Transverse colon (tissue), 4 donors: ENCODE measurements around the gene APMAP. TPM values are rescaled to one million over a fixed set of nuclear protein-coding genes. Genes with fewer than 3 reads are reported as not detected.

Source experiments
- DNase-seq: peaks from one replicate; pipeline ENCODE4 v3.0.0-alpha.2; 2019
- H3K27ac ChIP-seq, 4 donors: fragments of 200-600 bp; sonication (generic); 2 replicates each; pipeline ENCODE4 v1.5.1; 2016 to 2018; ENCODE audit warnings: inconsistent platforms in 4 of 4
- H3K27me3 ChIP-seq: fragments of 200-600 bp; sonication (generic); 2 replicates; pipeline ENCODE4 v1.5.1; 2017; ENCODE audit warnings: inconsistent platforms
- H3K36me3 ChIP-seq, 4 donors: fragments of 200-600 bp; sonication (generic); 2 replicates each; pipeline ENCODE4 v1.5.1; 2017 to 2019; ENCODE audit warnings: inconsistent platforms in 4 of 4
- H3K4me1 ChIP-seq, 4 donors: fragments of 200-600 bp; sonication (generic); 2 replicates each; pipeline ENCODE4 v1.5.1; 2017 to 2020; ENCODE audit warnings: inconsistent platforms in 4 of 4
- H3K4me3 ChIP-seq, 4 donors: fragments of 200-600 bp; sonication (generic); 1 replicate in 1 of 4; 2 replicates in 3 of 4; pipeline versions ENCODE4 v1.5.1 to v1.6.1; 2017 to 2019; ENCODE audit warnings: inconsistent platforms in 4 of 4
- H3K9me3 ChIP-seq, 2 donors: fragments of 200-600 bp; sonication (generic); 2 replicates each; pipeline ENCODE4 v1.5.1; 2017 to 2019; ENCODE audit warnings: inconsistent platforms in 2 of 2
- EP300 ChIP-seq: sonication (generic); formaldehyde crosslinking; IDR thresholded peaks from one replicate; pipeline ENCODE4 v1.6.1; 2017; ENCODE audit warnings: antibody characterized with exemption, low read depth
- POLR2A ChIP-seq: fragments of 450-650 bp; IDR thresholded peaks from one replicate; pipeline ENCODE4 v1.6.1; 2016; ENCODE audit warnings: antibody characterized with exemption, mild to moderate bottlenecking, moderate library complexity
- POLR2AphosphoS5 ChIP-seq, 3 donors: sonication (generic); formaldehyde crosslinking; IDR thresholded peaks; one replicate each; pipeline ENCODE4 v1.6.1; 2016; ENCODE audit warnings: antibody characterized with exemption in 3 of 3
- WGBS, 2 donors: methylation state at CpG; one replicate each; pipeline ENCODE4 v1.1.5; 2018; ENCODE audit warnings: low coverage in 1 of 2; 5-methylcytosine and 5-hydroxymethylcytosine counted together
- in situ Hi-C, 4 donors: fragments of 200-750 bp; cut with MboI; loops; one replicate each; pipeline versions ENCODE4 v1.15.0 to v1.15.1; 2017; ENCODE audit warnings: low sequenced_read_pairs in 3 of 4, low pct_ligation_motif_present in 1 of 4, low pct_unique_long_range_greater_than_20kb in 1 of 4
- intact Hi-C: fragments of 100-400 bp; cut with DNase I; formaldehyde crosslinking; loops from one replicate; pipeline ENCODE4 v1.15.1; 2023; ENCODE audit warnings: low total_unique reads
- total RNA-seq, 4 donors: library from RNA; depleted of rRNA; stranded (reverse); fragments of >200 nt; gene quantifications; one replicate each; pipeline ENCODE4 v1.1.0, GENCODE V29; 2016
- TF ChIP-seq, protein P1 (sequence below), 5 experiments: fragments of 200-600 bp in 3 of 5; fragments of 450-650 bp in 2 of 5; sonication (generic) in 3 of 5; IDR thresholded peaks; 1 replicate in 2 of 5; 2 replicates in 3 of 5; pipeline ENCODE4 v1.5.1; 2016 to 2017; ENCODE audit warnings: antibody characterized with exemption in 5 of 5, inconsistent platforms in 3 of 5, mild to moderate bottlenecking in 2 of 5, moderate library complexity in 1 of 5

APMAP gene
- total RNA-seq, 4 donors from 2014 or later = 14.9 to 88.6 (median 50.2) TPM

DNA sequence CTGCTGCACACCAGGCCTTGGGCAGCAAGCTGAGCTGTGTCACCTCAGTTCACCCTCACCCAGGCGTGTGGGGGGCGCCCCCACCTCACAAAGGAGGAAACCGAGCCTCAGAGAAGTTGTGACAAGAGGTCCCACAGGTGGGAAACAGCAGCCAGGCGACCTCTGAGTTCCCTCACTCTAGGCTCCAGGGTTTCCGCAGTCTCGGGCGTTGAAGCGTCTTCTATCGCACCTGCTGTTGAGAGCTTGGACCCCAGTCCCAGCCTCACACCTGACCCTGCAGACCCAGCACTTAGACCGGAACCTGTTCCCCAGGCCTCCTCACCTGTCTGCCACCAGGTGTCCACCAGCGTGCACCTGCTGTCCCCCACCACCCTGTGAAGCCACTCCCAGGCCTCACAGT, 22.3 kb upstream of the APMAP start:
- H3K9me3 ChIP-seq = no peaks in the 10 kb centered on the region
- TF ChIP-seq POLR2AphosphoS5 (IDR thresholded peaks at IDR 0.05) = no peak
- TF ChIP-seq, protein P1, sequence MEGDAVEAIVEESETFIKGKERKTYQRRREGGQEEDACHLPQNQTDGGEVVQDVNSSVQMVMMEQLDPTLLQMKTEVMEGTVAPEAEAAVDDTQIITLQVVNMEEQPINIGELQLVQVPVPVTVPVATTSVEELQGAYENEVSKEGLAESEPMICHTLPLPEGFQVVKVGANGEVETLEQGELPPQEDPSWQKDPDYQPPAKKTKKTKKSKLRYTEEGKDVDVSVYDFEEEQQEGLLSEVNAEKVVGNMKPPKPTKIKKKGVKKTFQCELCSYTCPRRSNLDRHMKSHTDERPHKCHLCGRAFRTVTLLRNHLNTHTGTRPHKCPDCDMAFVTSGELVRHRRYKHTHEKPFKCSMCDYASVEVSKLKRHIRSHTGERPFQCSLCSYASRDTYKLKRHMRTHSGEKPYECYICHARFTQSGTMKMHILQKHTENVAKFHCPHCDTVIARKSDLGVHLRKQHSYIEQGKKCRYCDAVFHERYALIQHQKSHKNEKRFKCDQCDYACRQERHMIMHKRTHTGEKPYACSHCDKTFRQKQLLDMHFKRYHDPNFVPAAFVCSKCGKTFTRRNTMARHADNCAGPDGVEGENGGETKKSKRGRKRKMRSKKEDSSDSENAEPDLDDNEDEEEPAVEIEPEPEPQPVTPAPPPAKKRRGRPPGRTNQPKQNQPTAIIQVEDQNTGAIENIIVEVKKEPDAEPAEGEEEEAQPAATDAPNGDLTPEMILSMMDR (IDR thresholded peaks at IDR 0.05) = no peak
- TF ChIP-seq POLR2A = no peak
- TF ChIP-seq EP300 = no peak
- no peaks in the 10 kb centered on the region for H3K27me3 ChIP-seq
- H3K27ac ChIP-seq = no peak overlapping the region
- DNase-seq = peak; percentile 37
- WGBS, 2 donors = 87% methylated on average over 11 of the region's 11 CpGs; no CpG with 5 or more reads in 1 of the 2 donors
- in situ Hi-C loops (loop anchor here in 1 of 4 donors (25.0 kb wide), 1 partner anchor 147 kb away; no protein-coding TSS in a partner anchor), intact Hi-C loops (no loop called here)
- peaks cover 0 to 16% (median 1%) of the 10 kb centered on the region in 4 donors for H3K36me3 ChIP-seq
- H3K4me1 ChIP-seq = peaks cover 0 to 8% (median 4%) of the 10 kb centered on the region in 4 donors
- no peak overlapping the region for H3K4me3 ChIP-seq

DNA sequence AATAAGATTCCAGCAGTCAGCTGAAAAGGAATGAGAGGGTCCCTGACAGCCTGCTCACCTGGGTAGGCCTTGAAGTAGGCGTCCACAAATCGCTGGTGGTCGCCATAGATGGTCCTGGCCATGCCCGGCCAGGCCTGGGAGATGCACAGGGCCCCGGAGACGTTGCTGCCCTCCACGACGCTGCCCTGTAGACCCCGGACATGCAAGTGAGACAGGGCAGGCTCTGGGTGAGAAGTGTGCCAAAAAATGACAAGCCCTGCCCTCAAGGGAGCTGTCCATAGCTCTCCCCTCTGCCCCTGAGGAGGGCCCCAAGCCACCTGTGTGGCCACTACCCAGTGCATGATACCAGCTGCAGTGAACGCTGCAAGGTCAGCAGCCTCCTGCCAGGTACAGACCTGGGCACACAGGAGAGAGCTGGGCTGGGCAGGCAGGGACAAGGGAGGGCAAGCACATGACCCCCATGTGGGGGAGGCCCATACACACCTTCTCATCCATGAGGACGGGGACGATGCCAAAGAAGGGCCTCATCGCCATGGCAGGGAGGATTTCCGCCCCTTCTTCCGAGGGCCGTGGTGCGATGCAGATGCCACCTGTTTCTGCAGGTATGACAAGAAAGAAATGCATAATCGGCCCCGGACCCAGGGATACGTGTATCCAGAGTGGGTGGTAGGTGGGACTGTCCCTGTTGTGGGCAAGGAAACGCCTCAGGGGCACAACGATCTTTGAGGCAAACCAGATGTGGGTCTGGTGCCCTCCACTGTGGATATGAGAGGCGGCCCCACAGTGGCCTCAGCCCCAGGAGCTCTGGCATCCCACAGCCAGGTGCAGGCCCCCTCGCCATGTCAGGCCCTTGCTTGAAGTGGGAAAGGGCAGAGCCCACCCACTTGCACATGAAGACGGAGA, 21.2 kb upstream of the APMAP start:
- Histone ChIP-seq H3K4me1 (peaks cover 0 to 8% (median 6%) of the 10 kb centered on the region in 4 donors), H3K36me3 (peaks cover 0 to 16% (median 2%) of the 10 kb centered on the region in 4 donors), H3K4me3 (no peak overlapping the region), H3K27ac (no peak overlapping the region), H3K27me3 (no peaks in the 10 kb centered on the region), H3K9me3 (no peaks in the 10 kb centered on the region)
- WGBS, 2 donors = 93 to 94% methylated on average over 3 to 20 of the region's 25 CpGs
- TF ChIP-seq POLR2A (no peak), POLR2AphosphoS5 (IDR thresholded peaks at IDR 0.05) (no peak), EP300 (no peak)
- DNase-seq = no peak
- intact Hi-C loops = no loop called here
- in situ Hi-C loops = loop anchor here in 1 of 4 donors (25.0 kb wide), 1 partner anchor 149 kb away; no protein-coding TSS in a partner anchor

DNA sequence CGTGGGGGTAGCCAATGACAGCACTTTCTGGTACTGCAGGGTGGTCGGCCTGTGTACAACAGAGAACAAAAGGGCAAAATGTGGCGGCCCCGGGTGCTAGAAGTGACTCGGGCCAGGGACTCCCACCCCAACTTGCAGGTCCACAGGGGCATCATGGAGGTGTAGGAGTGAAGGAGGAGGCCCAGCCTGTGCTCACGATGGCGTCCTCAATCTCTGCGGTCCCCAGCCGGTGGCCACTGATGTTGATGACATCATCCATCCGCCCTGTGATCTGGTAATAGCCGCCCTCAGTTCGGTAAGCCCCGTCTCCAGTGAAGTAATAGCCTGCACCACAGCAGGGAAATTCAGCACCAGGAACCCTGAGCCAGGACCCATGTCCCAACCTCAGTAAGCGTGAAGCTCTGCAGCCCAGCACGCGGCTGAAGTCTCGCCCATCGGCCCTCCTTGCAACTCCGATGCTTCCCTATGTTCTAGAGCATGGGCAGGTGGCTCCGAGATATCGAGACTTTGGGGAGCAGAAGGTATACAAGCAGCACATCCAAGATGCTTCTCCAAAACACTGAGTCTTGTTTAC, 20.2 kb upstream of the APMAP start:
- DNase-seq = no peak

DNA sequence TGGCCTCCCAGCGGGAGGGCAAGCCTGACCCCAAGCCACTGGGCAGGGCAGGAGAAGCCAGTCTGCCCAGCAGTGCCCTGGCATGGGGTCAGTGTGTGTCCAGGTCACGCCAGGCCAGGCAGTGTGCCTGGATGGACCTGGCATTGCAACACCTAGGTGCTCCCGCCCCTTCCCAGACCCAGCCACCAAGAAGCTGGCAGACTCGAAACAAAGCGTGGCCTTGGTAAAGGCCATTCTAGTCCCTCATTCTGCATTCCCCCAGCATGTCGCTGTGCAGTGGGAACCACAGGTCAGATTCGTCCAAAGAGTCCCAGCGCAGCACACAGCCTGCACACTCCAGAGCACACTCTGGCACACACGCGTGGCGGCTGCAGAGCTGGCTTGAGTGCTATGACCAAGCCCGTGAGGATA, 19.3 kb upstream of the APMAP start:
- Histone ChIP-seq H3K27me3 (no peaks in the 10 kb centered on the region), H3K36me3 (peaks cover 0 to 16% (median 8%) of the 10 kb centered on the region in 4 donors), H3K4me3 (no peak overlapping the region), H3K9me3 (no peaks in the 10 kb centered on the region), H3K27ac (no peak overlapping the region), H3K4me1 (peaks cover 0 to 5% (median under 1%) of the 10 kb centered on the region in 4 donors)
- peak; percentile 1 for DNase-seq
- in situ Hi-C loops = loop anchor here in 1 of 4 donors (25.0 kb wide), 1 partner anchor 150 kb away; no protein-coding TSS in a partner anchor
- TF ChIP-seq, protein P1 (IDR thresholded peaks at IDR 0.05) = no peak
- no peak for TF ChIP-seq EP300
- TF ChIP-seq POLR2AphosphoS5 (IDR thresholded peaks at IDR 0.05) = no peak
- TF ChIP-seq POLR2A = no peak
- 94 to 100% methylated on average over 1 to 8 of the region's 12 CpGs for WGBS, 2 donors
- intact Hi-C loops = no loop called here

More for the DNA sequence above, 20.2 kb upstream of the APMAP start:
- no peaks in the 10 kb centered on the region for H3K27me3 ChIP-seq
- no peak overlapping the region for H3K27ac ChIP-seq
- 82 to 97% methylated on average over 3 to 21 of the region's 21 CpGs for WGBS, 2 donors
- in situ Hi-C loops = loop anchor here in 1 of 4 donors (25.0 kb wide), 1 partner anchor 150 kb away; no protein-coding TSS in a partner anchor
- H3K9me3 ChIP-seq = no peaks in the 10 kb centered on the region
- peaks cover 0 to 16% (median 5%) of the 10 kb centered on the region in 4 donors for H3K36me3 ChIP-seq
- peaks cover 0 to 7% (median 5%) of the 10 kb centered on the region in 4 donors for H3K4me1 ChIP-seq
- no peak overlapping the region for H3K4me3 ChIP-seq
- intact Hi-C loops = no loop called here
- TF ChIP-seq, protein P1 (IDR thresholded peaks at IDR 0.05) = no peak
- TF ChIP-seq EP300 (no peak), POLR2AphosphoS5 (IDR thresholded peaks at IDR 0.05) (no peak), POLR2A (no peak)
